Tibial nerve (tissue), 4 donors: ENCODE measurements around the gene TPD52L2. TPM values are rescaled to one million over a fixed set of nuclear protein-coding genes. Genes with fewer than 3 reads are reported as not detected.
A peak's percentile ranks its signal among the peaks of the same experiment; 100 is the strongest.

Source experiments
- DNase-seq, 2 donors: peaks; one replicate each; pipeline ENCODE4 v3.0.0-alpha.2; 2019; ENCODE audit warnings: low spot score in 2 of 2
- H3K27ac ChIP-seq, 4 donors: fragments of 200-600 bp; sonication (generic) in 3 of 4; one replicate each; pipeline ENCODE4 v1.5.1; 2017 to 2019; ENCODE audit warnings: mild to moderate bottlenecking in 1 of 4
- H3K27me3 ChIP-seq, 2 donors: fragments of 200-600 bp; sonication (generic) in 1 of 2; one replicate each; pipeline versions ENCODE4 v1.5.1 to v1.6.0; 2017 to 2019
- H3K36me3 ChIP-seq, 3 donors: fragments of 200-600 bp; sonication (generic); one replicate each; pipeline ENCODE4 v1.5.1; 2018 to 2019
- H3K4me1 ChIP-seq, 4 donors: fragments of 200-600 bp; sonication (generic) in 3 of 4; one replicate each; pipeline ENCODE4 v1.5.1; 2017 to 2019
- H3K4me3 ChIP-seq, 4 donors: fragments of 200-600 bp; sonication (generic) in 3 of 4; one replicate each; pipeline ENCODE4 v1.5.1; 2017 to 2019; ENCODE audit warnings: mild to moderate bottlenecking in 1 of 4, moderate library complexity in 1 of 4
- H3K9me3 ChIP-seq, 4 donors: fragments of 200-600 bp; sonication (generic) in 3 of 4; one replicate each; pipeline ENCODE4 v1.5.1; 2017 to 2019
- EP300 ChIP-seq, 2 donors: sonication (generic); formaldehyde crosslinking; IDR thresholded peaks; one replicate each; pipeline ENCODE4 v1.6.1; 2017; ENCODE audit warnings: antibody characterized with exemption in 2 of 2, mild to moderate bottlenecking in 1 of 2
- POLR2A ChIP-seq, 2 donors: fragments of 450-650 bp; IDR thresholded peaks; one replicate each; pipeline ENCODE4 v1.6.1; 2017; ENCODE audit warnings: antibody characterized with exemption in 2 of 2, mild to moderate bottlenecking in 2 of 2, moderate library complexity in 2 of 2
- WGBS, 2 donors: methylation state at CpG; one replicate each; pipeline ENCODE4 v1.1.5; 2018; 5-methylcytosine and 5-hydroxymethylcytosine counted together
- total RNA-seq, 4 donors: library from RNA; depleted of rRNA; stranded (reverse); fragments of >200 nt; gene quantifications; one replicate each; pipeline ENCODE4 v1.1.0, GENCODE V29; 2016
- TF ChIP-seq, protein P1 (sequence below), 5 experiments: fragments of 200-600 bp in 3 of 5; fragments of 450-650 bp in 2 of 5; sonication (generic) in 3 of 5; IDR thresholded peaks; one replicate each; pipeline ENCODE4 v1.5.1; 2016 to 2019; ENCODE audit warnings: antibody characterized with exemption in 5 of 5, mild to moderate bottlenecking in 3 of 5, moderate library complexity in 2 of 5

The TPD52L2 gene
- 100 to 1,000 TPM; 108 to 122 (median 115) TPM for total RNA-seq

DNA sequence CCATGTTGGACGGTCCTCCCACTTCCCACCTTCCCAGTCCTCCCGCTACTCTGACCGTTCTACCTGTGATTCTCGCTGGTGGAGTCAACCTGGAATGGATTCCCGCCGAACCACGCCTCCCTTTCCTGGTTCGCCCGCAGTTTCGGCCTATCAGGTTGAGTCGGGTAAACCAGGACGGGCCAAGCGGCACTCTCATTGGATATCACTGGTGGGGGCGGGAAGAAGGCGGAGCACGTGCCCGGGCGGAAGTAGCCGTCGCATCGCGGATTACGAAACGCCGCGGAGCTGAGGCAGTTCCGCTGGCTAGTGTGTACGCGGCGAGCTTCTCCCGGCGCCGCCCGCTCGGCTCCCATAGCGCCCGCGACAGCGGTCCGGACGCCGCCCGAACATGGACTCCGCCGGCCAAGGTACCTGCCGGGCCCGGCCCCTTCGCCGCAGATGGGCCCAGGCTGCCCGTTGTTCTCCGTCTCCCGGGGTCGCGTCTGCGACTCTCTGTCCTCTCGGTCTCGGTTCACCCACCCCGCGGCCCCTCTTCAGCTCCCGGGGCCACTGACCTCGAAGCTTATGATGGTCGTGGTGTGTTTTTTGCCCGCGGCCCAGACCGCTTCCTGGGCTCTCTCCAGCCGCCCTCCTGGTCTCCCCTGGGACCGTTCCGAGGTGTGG is at the start of gene TPD52L2:
Gene TPD52L2, plus strand, starts transcription at position 293 of the 663 bp plus-strand sequence. Its CDS starts 96 bp downstream, at position 389.
- H3K9me3 ChIP-seq = no peaks in the 10 kb centered on the region
- TF ChIP-seq POLR2A (IDR thresholded peaks at IDR 0.05) (peak; percentile 79 to 84), EP300 (IDR thresholded peaks at IDR 0.05) (peak; percentile 87 to 92)
- TF ChIP-seq, protein P1, sequence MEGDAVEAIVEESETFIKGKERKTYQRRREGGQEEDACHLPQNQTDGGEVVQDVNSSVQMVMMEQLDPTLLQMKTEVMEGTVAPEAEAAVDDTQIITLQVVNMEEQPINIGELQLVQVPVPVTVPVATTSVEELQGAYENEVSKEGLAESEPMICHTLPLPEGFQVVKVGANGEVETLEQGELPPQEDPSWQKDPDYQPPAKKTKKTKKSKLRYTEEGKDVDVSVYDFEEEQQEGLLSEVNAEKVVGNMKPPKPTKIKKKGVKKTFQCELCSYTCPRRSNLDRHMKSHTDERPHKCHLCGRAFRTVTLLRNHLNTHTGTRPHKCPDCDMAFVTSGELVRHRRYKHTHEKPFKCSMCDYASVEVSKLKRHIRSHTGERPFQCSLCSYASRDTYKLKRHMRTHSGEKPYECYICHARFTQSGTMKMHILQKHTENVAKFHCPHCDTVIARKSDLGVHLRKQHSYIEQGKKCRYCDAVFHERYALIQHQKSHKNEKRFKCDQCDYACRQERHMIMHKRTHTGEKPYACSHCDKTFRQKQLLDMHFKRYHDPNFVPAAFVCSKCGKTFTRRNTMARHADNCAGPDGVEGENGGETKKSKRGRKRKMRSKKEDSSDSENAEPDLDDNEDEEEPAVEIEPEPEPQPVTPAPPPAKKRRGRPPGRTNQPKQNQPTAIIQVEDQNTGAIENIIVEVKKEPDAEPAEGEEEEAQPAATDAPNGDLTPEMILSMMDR (IDR thresholded peaks at IDR 0.05) = peak in 1 of 5 experiments; percentile 46
- peaks cover 0 to 40% (median 23%) of the 10 kb centered on the region in 3 donors for H3K36me3 ChIP-seq
- H3K27me3 ChIP-seq = no peaks in the 10 kb centered on the region
- peak within 1 kb of the TSS; percentile 76 to 99 (median 91) for H3K27ac ChIP-seq
- peak within 1 kb of the TSS; percentile 61 to 100 (median 73) for H3K4me3 ChIP-seq
- DNase-seq = peak; percentile 98
- WGBS, 2 donors = 0 to 1% methylated on average over 23 to 40 of the region's 68 CpGs
- H3K4me1 ChIP-seq = peaks cover 0 to 50% (median 20%) of the 10 kb centered on the region in 4 donors

DNA sequence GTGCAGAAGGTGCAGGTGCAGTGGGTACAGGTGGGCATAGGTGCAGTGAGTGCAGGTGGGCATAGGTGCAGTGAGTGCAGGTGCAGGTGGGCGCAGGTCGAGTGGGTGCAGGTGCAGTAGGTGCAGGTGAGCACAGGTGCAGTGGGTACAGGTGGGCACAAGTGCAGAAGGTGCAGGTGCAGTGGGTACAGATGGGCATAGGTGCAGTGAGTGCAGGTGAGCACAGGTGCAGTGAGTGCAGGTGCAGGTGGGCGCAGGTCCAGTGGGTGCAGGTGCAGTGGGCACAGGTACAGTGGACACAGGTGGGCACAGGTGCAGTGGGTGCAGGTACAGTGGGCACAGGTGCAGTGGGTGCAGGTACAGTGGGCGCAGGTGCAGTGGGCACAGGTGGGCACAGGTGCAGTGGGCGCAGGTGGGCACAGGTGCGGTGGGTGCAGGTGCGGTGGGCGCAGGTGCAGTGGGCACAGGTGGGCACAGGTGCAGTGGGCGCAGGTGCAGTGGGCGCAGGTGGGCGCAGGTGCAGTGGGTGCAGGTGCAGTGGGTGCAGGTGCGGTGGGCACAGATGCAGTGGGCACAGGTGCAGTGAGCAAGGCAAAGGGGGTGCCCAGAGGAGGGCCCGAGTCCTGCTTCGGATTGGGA is 49.3 kb upstream of the TPD52L2 start:
- H3K36me3 ChIP-seq = no peaks in the 10 kb centered on the region
- H3K9me3 ChIP-seq = no peaks in the 10 kb centered on the region
- no peaks in the 10 kb centered on the region for H3K27me3 ChIP-seq
- WGBS, 2 donors = 83 to 89% methylated on average over 13 to 14 of the region's 14 CpGs
- H3K4me1 ChIP-seq = peaks cover 0 to 20% (median 0%) of the 10 kb centered on the region in 4 donors
- no peak overlapping the region for H3K27ac ChIP-seq
- DNase-seq = no peak
- TF ChIP-seq EP300 (IDR thresholded peaks at IDR 0.05) (no peak), POLR2A (IDR thresholded peaks at IDR 0.05) (no peak)
- TF ChIP-seq, protein P1 (IDR thresholded peaks at IDR 0.05) = no peak
- H3K4me3 ChIP-seq = no peak overlapping the region

GRCh38 chr20:63819224-63819921 is 45.7 kb upstream of the TPD52L2 start:
- H3K36me3 ChIP-seq = peaks cover 0 to 3% (median 0%) of the 10 kb centered on the region in 3 donors
- no peak for TF ChIP-seq POLR2A (IDR thresholded peaks at IDR 0.05)
- TF ChIP-seq, protein P1 (IDR thresholded peaks at IDR 0.05) = peak in 3 of 5 experiments; percentile 31 to 43 (median 39)
- TF ChIP-seq EP300 (IDR thresholded peaks at IDR 0.05) = no peak
- no peaks in the 10 kb centered on the region for H3K9me3 ChIP-seq
- peak overlapping the region in 3 of 4 donors; percentile 20 to 35 (median 34) for H3K27ac ChIP-seq
- WGBS, 2 donors = 43 to 44% methylated on average over 24 of the region's 24 CpGs
- H3K4me3 ChIP-seq = no peak overlapping the region
- peak in 1 of 2 donors; percentile 45 for DNase-seq
- no peaks in the 10 kb centered on the region for H3K27me3 ChIP-seq
- peaks cover 0 to 25% (median 0%) of the 10 kb centered on the region in 4 donors for H3K4me1 ChIP-seq

GRCh38 chr20:63821811-63822210 is 43.3 kb upstream of the TPD52L2 start:
- H3K4me3 ChIP-seq = no peak overlapping the region
- no peak overlapping the region for H3K27ac ChIP-seq
- H3K36me3 ChIP-seq = peaks cover 0 to 3% (median 0%) of the 10 kb centered on the region in 3 donors
- H3K27me3 ChIP-seq = peaks cover 0 to 2% of the 10 kb centered on the region in 2 donors
- no peak for DNase-seq
- H3K4me1 ChIP-seq = peaks cover 0 to 21% (median 0%) of the 10 kb centered on the region in 4 donors
- WGBS, 2 donors = 87 to 93% methylated on average over 8 of the region's 8 CpGs
- TF ChIP-seq EP300 (IDR thresholded peaks at IDR 0.05) (no peak), POLR2A (IDR thresholded peaks at IDR 0.05) (no peak)
- TF ChIP-seq, protein P1 (IDR thresholded peaks at IDR 0.05) = no peak
- H3K9me3 ChIP-seq = no peaks in the 10 kb centered on the region
